Vagina (tissue), 2 donors: ENCODE results near the gene IBA57.

Experiments used
- CTCF ChIP-seq, 3 experiments: fragments of 450-650 bp in 2 of 3; fragments of 200-600 bp in 1 of 3; sonication (generic) in 1 of 3; IDR thresholded peaks; one replicate each; pipeline ENCODE4 v1.5.1; 2017 to 2019; ENCODE audit warnings: antibody characterized with exemption in 3 of 3, mild to moderate bottlenecking in 2 of 3, moderate library complexity in 2 of 3
- POLR2A ChIP-seq, 2 donors: fragments of 450-650 bp; IDR thresholded peaks; one replicate each; pipeline ENCODE4 v1.6.1; 2017; ENCODE audit warnings: antibody characterized with exemption in 2 of 2, mild to moderate bottlenecking in 2 of 2, moderate library complexity in 2 of 2

GRCh38 chr1:228176461-228177182, 11.0 kb downstream of the IBA57 start:
- TF ChIP-seq POLR2A (IDR thresholded peaks at IDR 0.05) (no peak), CTCF (IDR thresholded peaks at IDR 0.05) (no peak)
